HepG2 (cell line): ENCODE data around the gene AK8. TPM values are rescaled to one million over a fixed set of nuclear protein-coding genes. Genes with fewer than 3 reads are reported as not detected.

Experiments used
- ATAC-seq: fragments of 200-7000 bp; cut with Tn5 transposase; 3 replicates; pipeline ENCODE4 v1.9.1; 2020; ENCODE audit warnings: mild to moderate bottlenecking, moderate library complexity
- BruUV-seq: library from RNA; stranded (reverse); fragments of 400-500 nt; replicated peaks from 2 replicates; lab custom pipeline; 2021; lab: Mats Ljungman, UMichigan
- CTCF ChIA-PET: fragments of 300-600 bp; formaldehyde crosslinking; extraction: SDS; loops from one replicate; lab custom pipeline; 2021; ENCODE audit warnings: low total read pairs, inconsistent platforms, low intra/inter-chr PET ratio; lab: Yijun Ruan, JAX
- POLR2A ChIA-PET: fragments of 350-600 bp; sonication (Branson Sonifier 250); formaldehyde crosslinking; loops from one replicate; lab custom pipeline; 2020; ENCODE audit warnings: antibody characterized with exemption, inconsistent platforms; lab: Yijun Ruan, JAX
- DNase-seq: peaks from one replicate; pipeline ENCODE4 v3.0.0-alpha.2; 2015; ENCODE audit warnings: low spot score
- FAIRE-seq: peaks from 3 replicates; lab custom pipeline; 2011; peaks lifted over from hg19 to GRCh38; lab: Jason Lieb, UNC
- H2AFZ ChIP-seq: one replicate; pipeline ENCODE4 v1.6.1; 2011; ENCODE audit warnings: low read length, inconsistent platforms
- H3K27ac ChIP-seq: fragments of 300-600 bp; 3 replicates; pipeline ENCODE4 v1.8.0; 2011; ENCODE audit warnings: mixed run types, mild to moderate bottlenecking, mixed read lengths, low read length, inconsistent platforms; ENCODE audit not compliant: insufficient read depth; ENCODE audit errors: extremely low read length
- H3K27me3 ChIP-seq, 2 experiments: fragments of 200-600 bp in 1 of 2; 2 replicates in 1 of 2; 3 replicates in 1 of 2; pipeline versions ENCODE4 v1.6.0 to v1.8.0; 2011; ENCODE audit warnings: low read length in 2 of 2, mild to moderate bottlenecking in 2 of 2, moderate library complexity in 2 of 2, inconsistent platforms in 1 of 2; ENCODE audit not compliant: insufficient read depth in 2 of 2, control insufficient read depth in 1 of 2
- H3K36me3 ChIP-seq, 2 experiments: fragments of 200-600 bp in 1 of 2; replicated peaks in 1 of 2; 2 replicates in 1 of 2; 3 replicates in 1 of 2; pipeline versions ENCODE4 v1.5.1 to v1.8.0; 2011; ENCODE audit warnings: low read length in 2 of 2, inconsistent platforms in 1 of 2; ENCODE audit not compliant: insufficient read depth in 2 of 2, control insufficient read depth in 1 of 2
- H3K4me1 ChIP-seq: 2 replicates; pipeline ENCODE4 v1.5.1; 2012; ENCODE audit warnings: low read length, inconsistent platforms; ENCODE audit not compliant: insufficient read depth
- H3K4me2 ChIP-seq: 2 replicates; pipeline ENCODE4 v1.6.0; 2011; ENCODE audit warnings: low read depth, low read length, inconsistent platforms
- H3K4me3 ChIP-seq, 3 experiments: fragments of 200-600 bp in 1 of 3; sonication (generic), shearing (Covaris generic) in 1 of 3; replicated peaks in 1 of 3; 2 replicates each; pipeline ENCODE4 v1.5.1; 2011 to 2016; ENCODE audit warnings: low read length in 3 of 3, inconsistent platforms in 2 of 3, low read depth in 2 of 3, mild to moderate bottlenecking in 2 of 3, control low read depth in 1 of 3, mixed read lengths in 1 of 3; ENCODE audit not compliant: insufficient read depth in 1 of 3
- H3K79me2 ChIP-seq: one replicate; pipeline ENCODE4 v1.6.1; 2011; ENCODE audit warnings: low read length, inconsistent platforms; ENCODE audit not compliant: insufficient read depth
- H3K9ac ChIP-seq: 2 replicates; pipeline ENCODE4 v1.6.0; 2011; ENCODE audit warnings: mild to moderate bottlenecking, low read depth, low read length, inconsistent platforms; ENCODE audit not compliant: insufficient read depth
- H3K9me3 ChIP-seq: 2 replicates; pipeline ENCODE4 v1.5.1; 2012; ENCODE audit warnings: mild to moderate bottlenecking, low read length
- H4K20me1 ChIP-seq: 2 replicates; pipeline ENCODE4 v1.6.0; 2011; ENCODE audit warnings: inconsistent platforms, mild to moderate bottlenecking, low read length, moderate library complexity; ENCODE audit not compliant: insufficient read depth
- BRCA1 ChIP-seq: sonication (generic); formaldehyde crosslinking; IDR thresholded peaks from 2 replicates; pipeline ENCODE4 v1.4.0; 2020; ENCODE audit warnings: missing genetic modification reagents
- CBFB ChIP-seq: sonication (generic); formaldehyde crosslinking; IDR thresholded peaks from 2 replicates; pipeline ENCODE4 v1.4.0; 2020; ENCODE audit warnings: missing genetic modification reagents
- FOSL1 ChIP-seq: sonication (generic); formaldehyde crosslinking; IDR thresholded peaks from 2 replicates; pipeline ENCODE4 v1.9.0; 2021; ENCODE audit warnings: missing genetic modification reagents, borderline replicate concordance
- GRHL1 ChIP-seq: sonication (generic); formaldehyde crosslinking; conservative IDR thresholded peaks from 2 replicates; pipeline ENCODE4 v1.8.0; 2022; ENCODE audit warnings: missing genetic modification reagents
- MAFF ChIP-seq: IDR thresholded peaks from 2 replicates; pipeline ENCODE4 v1.6.1; 2011; ENCODE audit warnings: low read depth, low read length, improper control_type of control experiment
- SAFB2 ChIP-seq: sonication (generic); formaldehyde crosslinking; IDR thresholded peaks from 2 replicates; pipeline ENCODE4 v1.5.1; 2020; ENCODE audit warnings: missing genetic modification reagents, low read depth, mild to moderate bottlenecking, borderline replicate concordance
- TBX2 ChIP-seq: sonication (generic); formaldehyde crosslinking; IDR thresholded peaks from 2 replicates; pipeline ENCODE4 v1.5.0; 2020; ENCODE audit warnings: missing genetic modification reagents, mild to moderate bottlenecking, borderline replicate concordance
- THRA ChIP-seq: sonication (generic); formaldehyde crosslinking; IDR thresholded peaks from 2 replicates; pipeline ENCODE4 v1.4.0; 2020; ENCODE audit warnings: missing genetic modification reagents, borderline replicate concordance
- ZBTB37 ChIP-seq: sonication (generic); formaldehyde crosslinking; IDR thresholded peaks from 2 replicates; pipeline ENCODE4 v1.4.0; 2020; ENCODE audit warnings: mild to moderate bottlenecking, missing genetic modification reagents
- ZNF253 ChIP-seq: sonication (generic); formaldehyde crosslinking; IDR thresholded peaks from 2 replicates; pipeline ENCODE4 v1.8.0; 2022; ENCODE audit warnings: mild to moderate bottlenecking, missing genetic modification reagents, borderline replicate concordance
- ZNF407 ChIP-seq: sonication (generic); formaldehyde crosslinking; IDR thresholded peaks from one replicate; pipeline ENCODE4 v1.5.1; 2020; ENCODE audit warnings: mild to moderate bottlenecking, missing genetic modification reagents; ENCODE audit errors: not compliant biosample characterization
- ZNF781 ChIP-seq: sonication (generic); formaldehyde crosslinking; IDR thresholded peaks from 2 replicates; pipeline ENCODE4 v1.5.1; 2020; ENCODE audit warnings: borderline replicate concordance, mild to moderate bottlenecking, missing genetic modification reagents; ENCODE audit errors: not compliant biosample characterization
- WGBS: methylation state at CpG from one replicate; pipeline ENCODE4 v1.1.6; 2017; ENCODE audit warnings: low lambda C conversion rate; 5-methylcytosine and 5-hydroxymethylcytosine counted together
- in situ Hi-C: cut with HindIII; loops from 2 replicates; pipeline ENCODE4 v1.10.0; 2017; ENCODE audit warnings: low pct_unique_long_range_greater_than_20kb; ENCODE audit not compliant: extremely low pct_ligation_motif_present
- intact Hi-C: fragments of 100-400 bp; cut with micrococcal nuclease; formaldehyde crosslinking; loops from one replicate; pipeline ENCODE4 v1.10.0; 2022; ENCODE audit not compliant: unreplicated experiment
- polyA plus RNA-seq, 8 experiments: library from polyadenylated mRNA; depleted of rRNA in 3 of 8; stranded (reverse) in 7 of 8; unstranded in 1 of 8; fragments of >200 nt; fragmentation: Illumina TruSeq in 4 of 8; extraction: Trizol in 4 of 8; gene quantifications; 2 replicates each; pipeline versions ENCODE4 v1.2.1 to v1.2.3, GENCODE V29; 2011 to 2016; ENCODE audit warnings: low read depth in 4 of 8, missing spikeins in 1 of 8, mixed read lengths in 1 of 8; ENCODE audit not compliant: insufficient read depth in 1 of 8
- total RNA-seq, 5 experiments: library from RNA; depleted of rRNA; stranded (reverse); fragments of >200 nt; fragmentation: Illumina TruSeq; extraction: Trizol; gene quantifications; 2 replicates each; pipeline ENCODE4 v1.2.3, GENCODE V29; 2016; ENCODE audit warnings: low read depth in 1 of 5

AK8 gene
- total and polyA plus RNA-seq, 2 of the 13 experiments (the other 11 are each of a cell fraction or from before 2014, with no cell fraction given), result 0.11 TPM; not detected in 1

- Histone ChIP-seq H3K79me2 (no peaks in the 10 kb centered on the region), H3K9me3 (no peaks in the 10 kb centered on the region), H2AFZ (no peak overlapping the region), H3K36me3 (no peaks in the 10 kb centered on the region), H3K4me3 (no peak overlapping the region), H3K4me1 (peaks cover 20% of the 10 kb centered on the region), H3K27me3 (peaks cover 1 to 16% of the 10 kb centered on the region in 2 experiments; a peak in 4 of 5 replicates), H3K27ac (no peak overlapping the region), H3K4me2 (no peak overlapping the region), H4K20me1 (no peaks in the 10 kb centered on the region), H3K9ac (no peak overlapping the region)
- 62% methylated on average over 6 of the region's 6 CpGs for WGBS
- no peak for ATAC-seq
- ChIA-PET CTCF (no interaction called here), POLR2A (no interaction called here)
- intact Hi-C loops (no loop called here), in situ Hi-C loops (no loop called here)
- no TSS peak for BruUV-seq
- DNase-seq, result no peak
- FAIRE-seq, result no peak
- TF ChIP-seq BRCA1 (CRISPR knock-in tag), result no peak
- TF ChIP-seq CBFB (CRISPR knock-in tag), result no peak
- no peak for TF ChIP-seq ZNF253 (CRISPR knock-in tag)
- TF ChIP-seq MAFF, result no peak
- no peak for TF ChIP-seq THRA (CRISPR knock-in tag)
- no peak for TF ChIP-seq TBX2 (CRISPR knock-in tag)
- TF ChIP-seq GRHL1 (CRISPR knock-in tag), result no peak
- TF ChIP-seq ZNF407 (CRISPR knock-in tag), result no peak
- TF ChIP-seq FOSL1 (CRISPR knock-in tag), result no peak
- TF ChIP-seq SAFB2 (CRISPR knock-in tag), result no peak
- TF ChIP-seq ZNF781 (CRISPR knock-in tag), result no peak
- no peak for TF ChIP-seq ZBTB37 (CRISPR knock-in tag)
Observed at GRCh38 chr9:132776891-132777290, 101.2 kb downstream of the AK8 start.
